Fibroblast of lung (primary cell): ENCODE results near the gene NDST3. TPM values are rescaled to one million over a fixed set of nuclear protein-coding genes. Genes with fewer than 3 reads are reported as not detected.

Experiments used
- DNase-seq, 2 donors: peaks; one replicate each; pipeline versions ENCODE4 v3.0.0 to v3.0.0-alpha.2; 2010; ENCODE audit warnings: low read depth in 2 of 2
- H2AFZ ChIP-seq: 2 replicates; pipeline ENCODE4 v1.5.1; 2012; ENCODE audit warnings: low read length, control low read depth, inconsistent platforms
- H3K27ac ChIP-seq: 2 replicates; pipeline ENCODE4 v1.5.1; 2011; ENCODE audit warnings: low read length, control low read depth; ENCODE audit not compliant: insufficient read depth
- H3K27me3 ChIP-seq: 2 replicates; pipeline ENCODE4 v1.5.1; 2011; ENCODE audit warnings: mild to moderate bottlenecking, low read length; ENCODE audit not compliant: control insufficient read depth, insufficient read depth
- H3K36me3 ChIP-seq: 2 replicates; pipeline ENCODE4 v1.5.1; 2011; ENCODE audit warnings: low read length; ENCODE audit not compliant: control insufficient read depth, insufficient read depth
- H3K4me1 ChIP-seq: 2 replicates; pipeline ENCODE4 v1.5.1; 2011; ENCODE audit warnings: low read length; ENCODE audit not compliant: control insufficient read depth, insufficient read depth; ENCODE audit errors: extremely low read depth
- H3K4me2 ChIP-seq: 2 replicates; pipeline ENCODE4 v1.5.1; 2011; ENCODE audit warnings: low read length, control low read depth; ENCODE audit not compliant: insufficient read depth; ENCODE audit errors: extremely low read depth
- H3K4me3 ChIP-seq, 4 experiments: fragments of 200-600 bp in 1 of 4; sonication (generic) in 1 of 4; replicated peaks in 1 of 4; 2 replicates each; pipeline ENCODE4 v1.5.1; 2011 to 2016; ENCODE audit warnings: low read length in 4 of 4, low read depth in 3 of 4, mild to moderate bottlenecking in 3 of 4, control low read depth in 2 of 4, inconsistent platforms in 1 of 4, mixed read lengths in 1 of 4; ENCODE audit not compliant: insufficient read depth in 1 of 4; ENCODE audit errors: control extremely low read depth in 1 of 4
- H3K79me2 ChIP-seq: 2 replicates; pipeline ENCODE4 v1.5.1; 2012; ENCODE audit warnings: mild to moderate bottlenecking, low read length, inconsistent platforms; ENCODE audit not compliant: control insufficient read depth, insufficient read depth
- H3K9ac ChIP-seq: 2 replicates; pipeline ENCODE4 v1.5.1; 2011; ENCODE audit warnings: mild to moderate bottlenecking, low read length, control low read depth; ENCODE audit not compliant: insufficient read depth
- H3K9me3 ChIP-seq: 2 replicates; pipeline ENCODE4 v1.5.1; 2012; ENCODE audit warnings: low read depth, low read length; ENCODE audit not compliant: control insufficient read depth, insufficient read depth
- H4K20me1 ChIP-seq: 2 replicates; pipeline ENCODE4 v1.5.1; 2011; ENCODE audit warnings: low read length; ENCODE audit not compliant: control insufficient read depth, insufficient read depth; ENCODE audit errors: extremely low read depth
- EZH2 ChIP-seq: IDR thresholded peaks from 2 replicates; pipeline ENCODE4 v1.5.1; 2012; ENCODE audit warnings: low read length, control low read depth, mild to moderate bottlenecking; ENCODE audit errors: missing control alignments
- polyA plus RNA-seq, 2 donors: library from polyadenylated mRNA; depleted of rRNA in 1 of 2; stranded (reverse) in 1 of 2; unstranded in 1 of 2; fragments of >200 nt; gene quantifications; 2 replicates each; pipeline ENCODE4 v1.2.1, GENCODE V29; 2011 to 2012; ENCODE audit warnings: missing spikeins in 1 of 2
- total RNA-seq: library from RNA; depleted of rRNA; stranded (reverse); fragments of >200 nt; gene quantifications from 2 replicates; pipeline ENCODE4 v1.2.1, GENCODE V29; 2014
- TF ChIP-seq, protein P1 (sequence below), 2 donors: IDR thresholded peaks in 1 of 2; conservative IDR thresholded peaks in 1 of 2; 1 replicate in 1 of 2; 2 replicates in 1 of 2; pipeline ENCODE4 v1.5.1; 2011 to 2012; ENCODE audit warnings: low read length in 2 of 2, control low read depth in 1 of 2, inconsistent platforms in 1 of 2, low read depth in 1 of 2, mild to moderate bottlenecking in 1 of 2

The NDST3 gene
- total and polyA plus RNA-seq, 2 donors (not counting 1 experiment from before 2014, with no cell fraction given): 0.16 TPM; not detected in 1

- Histone ChIP-seq H3K4me2 (peak overlapping the region; percentile 38), H3K79me2 (no peaks in the 10 kb centered on the region), H4K20me1 (no peaks in the 10 kb centered on the region), H3K27me3 (no peaks in the 10 kb centered on the region), H3K4me1 (peaks cover 30% of the 10 kb centered on the region), H3K36me3 (peaks cover 2% of the 10 kb centered on the region), H3K9ac (no peak overlapping the region), H3K4me3 (no peak overlapping the region), H3K9me3 (no peaks in the 10 kb centered on the region), H2AFZ (no peak overlapping the region), H3K27ac (peak overlapping the region; percentile 22)
- no peak for TF ChIP-seq EZH2
- TF ChIP-seq, protein P1, sequence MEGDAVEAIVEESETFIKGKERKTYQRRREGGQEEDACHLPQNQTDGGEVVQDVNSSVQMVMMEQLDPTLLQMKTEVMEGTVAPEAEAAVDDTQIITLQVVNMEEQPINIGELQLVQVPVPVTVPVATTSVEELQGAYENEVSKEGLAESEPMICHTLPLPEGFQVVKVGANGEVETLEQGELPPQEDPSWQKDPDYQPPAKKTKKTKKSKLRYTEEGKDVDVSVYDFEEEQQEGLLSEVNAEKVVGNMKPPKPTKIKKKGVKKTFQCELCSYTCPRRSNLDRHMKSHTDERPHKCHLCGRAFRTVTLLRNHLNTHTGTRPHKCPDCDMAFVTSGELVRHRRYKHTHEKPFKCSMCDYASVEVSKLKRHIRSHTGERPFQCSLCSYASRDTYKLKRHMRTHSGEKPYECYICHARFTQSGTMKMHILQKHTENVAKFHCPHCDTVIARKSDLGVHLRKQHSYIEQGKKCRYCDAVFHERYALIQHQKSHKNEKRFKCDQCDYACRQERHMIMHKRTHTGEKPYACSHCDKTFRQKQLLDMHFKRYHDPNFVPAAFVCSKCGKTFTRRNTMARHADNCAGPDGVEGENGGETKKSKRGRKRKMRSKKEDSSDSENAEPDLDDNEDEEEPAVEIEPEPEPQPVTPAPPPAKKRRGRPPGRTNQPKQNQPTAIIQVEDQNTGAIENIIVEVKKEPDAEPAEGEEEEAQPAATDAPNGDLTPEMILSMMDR (conservative IDR thresholded peaks at IDR 0.05 in 1 of 2, IDR thresholded peaks at IDR 0.05 in 1 of 2; ENCODE audit: low read depth in 1 of 2, low read length in 2 of 2): no peak
- DNase-seq: peak; percentile 33 to 90
These were observed 253.6 kb downstream of the NDST3 start for GRCh38 chr4:118287711-118288451.

DNA sequence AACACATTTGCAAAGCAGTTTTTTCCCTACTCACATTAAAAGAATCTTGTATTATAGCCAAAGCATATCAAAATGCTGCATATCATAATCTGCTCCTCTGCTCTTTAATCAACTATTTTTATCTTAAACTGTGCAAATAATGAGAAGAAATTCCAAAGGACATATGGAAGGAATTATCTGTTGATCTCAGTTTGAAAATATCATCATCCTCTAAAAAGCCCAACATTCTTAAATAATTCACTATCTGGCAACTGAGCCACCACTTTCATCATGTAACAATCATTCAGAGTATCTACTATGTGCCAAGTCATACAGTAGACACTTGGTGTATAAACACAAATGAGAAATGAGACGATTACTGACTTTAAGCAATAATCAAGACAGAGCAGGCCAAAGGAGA is 255.5 kb downstream of the NDST3 start:
- Histone ChIP-seq H3K27me3 (no peaks in the 10 kb centered on the region), H3K9me3 (no peaks in the 10 kb centered on the region), H4K20me1 (no peaks in the 10 kb centered on the region), H3K4me3 (no peak overlapping the region), H3K4me2 (peak overlapping the region; percentile 59), H3K9ac (no peak overlapping the region), H3K79me2 (no peaks in the 10 kb centered on the region), H3K4me1 (peaks cover 26% of the 10 kb centered on the region), H3K36me3 (peaks cover under 1% of the 10 kb centered on the region), H2AFZ (no peak overlapping the region), H3K27ac (peak overlapping the region; percentile 58)
- DNase-seq: peak; percentile 72 to 80
- no peak for TF ChIP-seq EZH2
- TF ChIP-seq, protein P1 (conservative IDR thresholded peaks at IDR 0.05 in 1 of 2, IDR thresholded peaks at IDR 0.05 in 1 of 2; ENCODE audit: low read depth in 1 of 2, low read length in 2 of 2): no peak

DNA sequence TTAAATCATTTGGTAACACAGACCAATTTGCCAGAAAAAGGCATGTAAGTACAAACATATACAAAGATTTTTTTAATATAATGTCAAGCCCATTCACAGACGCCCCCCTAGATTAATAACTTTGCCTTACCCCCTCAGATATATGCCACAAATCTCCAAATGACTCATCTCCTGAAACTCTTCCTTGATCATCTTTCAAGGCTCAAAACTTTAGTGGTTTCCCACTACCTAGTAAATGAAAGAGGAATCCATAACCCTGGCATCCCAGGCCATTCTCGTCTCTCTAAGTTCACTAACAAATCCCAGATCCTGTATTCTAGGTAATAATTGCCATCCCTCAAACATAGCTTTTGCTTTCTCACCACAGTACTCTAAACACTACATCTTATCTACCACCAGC is 256.7 kb downstream of the NDST3 start:
- no peak overlapping the region for H3K4me3 ChIP-seq
- no peaks in the 10 kb centered on the region for H4K20me1 ChIP-seq
- H3K9ac ChIP-seq: no peak overlapping the region
- H3K4me1 ChIP-seq: peaks cover 26% of the 10 kb centered on the region
- H3K4me2 ChIP-seq: peak overlapping the region; percentile 32
- no peaks in the 10 kb centered on the region for H3K27me3 ChIP-seq
- peak overlapping the region; percentile 58 for H3K27ac ChIP-seq
- H3K79me2 ChIP-seq: no peaks in the 10 kb centered on the region
- H3K9me3 ChIP-seq: no peaks in the 10 kb centered on the region
- peaks cover 2% of the 10 kb centered on the region for H3K36me3 ChIP-seq
- TF ChIP-seq EZH2: no peak
- TF ChIP-seq, protein P1 (conservative IDR thresholded peaks at IDR 0.05 in 1 of 2, IDR thresholded peaks at IDR 0.05 in 1 of 2; ENCODE audit: low read depth in 1 of 2, low read length in 2 of 2): no peak
- peak in 1 of 2 donors; percentile 25 for DNase-seq
- no peak overlapping the region for H2AFZ ChIP-seq
